ENCODE results near the gene THSD7A.

Gene THSD7A

GRCh38 chr7:11469028-11469745 is 362.8 kb downstream of the THSD7A start:
- TF ChIP-seq CTCF (conservative IDR thresholded peaks at IDR 0.05) (no peak), ZFX (IDR thresholded peaks at IDR 0.05) (no peak)
- no peak overlapping the region for H3K27ac ChIP-seq

- H3K27ac ChIP-seq = no peak overlapping the region
- no peak for TF ChIP-seq CTCF (conservative IDR thresholded peaks at IDR 0.05)
- no peak for TF ChIP-seq ZFX (IDR thresholded peaks at IDR 0.05)
Measured at GRCh38 chr7:11466517-11467105, 365.4 kb downstream of the THSD7A start.

GRCh38 chr7:11464624-11465023 is 367.4 kb downstream of the THSD7A start:
- H3K27ac ChIP-seq = no peak overlapping the region
- no peak for TF ChIP-seq CTCF (conservative IDR thresholded peaks at IDR 0.05)
- no peak for TF ChIP-seq ZFX (IDR thresholded peaks at IDR 0.05)

GRCh38 chr7:11461946-11462345 is 370.1 kb downstream of the THSD7A start:
- no peak overlapping the region for H3K27ac ChIP-seq
- no peak for TF ChIP-seq CTCF (conservative IDR thresholded peaks at IDR 0.05)
- TF ChIP-seq ZFX (IDR thresholded peaks at IDR 0.05) = no peak

- H3K27ac ChIP-seq = no peak overlapping the region
- TF ChIP-seq CTCF (conservative IDR thresholded peaks at IDR 0.05) (no peak), ZFX (IDR thresholded peaks at IDR 0.05) (no peak)
Measured at GRCh38 chr7:11458736-11459483, 373.1 kb downstream of the THSD7A start.

GRCh38 chr7:11457419-11457818 is 374.6 kb downstream of the THSD7A start:
- no peak overlapping the region for H3K27ac ChIP-seq
- TF ChIP-seq ZFX (IDR thresholded peaks at IDR 0.05) (no peak), CTCF (conservative IDR thresholded peaks at IDR 0.05) (no peak)

GRCh38 chr7:11456574-11456973 is 375.4 kb downstream of the THSD7A start:
- H3K27ac ChIP-seq = no peak overlapping the region
- TF ChIP-seq CTCF (conservative IDR thresholded peaks at IDR 0.05) = no peak
- no peak for TF ChIP-seq ZFX (IDR thresholded peaks at IDR 0.05)

Data from C4-2B (cell line).